ENCODE measurements around the gene PTOV1. TPM values are rescaled to one million over a fixed set of nuclear protein-coding genes. Genes with fewer than 3 reads are reported as not detected.
A peak's percentile ranks its signal among the peaks of the same experiment; 100 is the strongest.

Gene PTOV1
- total and polyA plus RNA-seq, 2 of the 13 experiments (the other 11 are each of a cell fraction or from before 2014, with no cell fraction given): 63.5 to 68.5 TPM

DNA sequence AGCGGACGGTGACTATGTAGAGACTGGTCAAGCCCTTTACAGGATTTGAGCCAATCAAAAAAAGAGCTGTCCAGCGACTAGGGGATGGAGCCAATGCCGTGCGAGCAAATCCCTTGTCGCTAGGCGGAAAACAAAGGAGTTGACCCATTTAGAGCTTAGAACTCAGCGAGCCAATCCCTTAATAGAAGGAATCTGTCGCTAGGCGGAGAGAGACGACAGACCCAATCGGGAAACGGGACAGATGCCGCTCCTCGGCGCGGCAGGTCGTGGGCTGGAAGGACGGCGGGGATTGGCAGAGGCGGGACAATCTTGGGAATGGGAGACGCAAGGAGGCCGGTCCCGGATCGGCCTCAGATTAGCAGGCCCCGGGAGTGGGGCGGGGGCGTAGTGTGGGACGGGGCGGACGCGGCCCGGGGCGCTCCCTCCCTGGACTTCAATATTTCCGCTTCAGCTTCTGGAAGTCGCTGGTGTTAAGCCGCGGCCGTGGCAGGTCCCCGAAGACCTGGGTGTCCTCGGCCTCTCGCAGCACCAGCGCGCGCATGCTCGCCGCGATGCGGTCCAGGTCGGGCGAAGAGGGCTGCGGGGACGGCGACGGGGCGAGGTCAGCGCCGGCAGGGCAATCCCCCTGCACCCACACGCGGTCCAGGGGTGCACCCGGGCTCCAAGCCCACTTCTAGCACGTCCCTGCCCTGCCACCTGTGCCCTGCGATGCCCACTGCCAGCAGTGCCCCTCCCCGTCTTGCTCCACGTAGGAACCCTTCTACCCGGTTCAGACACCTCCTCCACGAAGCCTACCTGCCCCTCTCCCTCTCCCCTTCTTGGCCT lies 18.7 kb downstream of the PTOV1 start (continued):
- TF ChIP-seq ZNF101 (CRISPR knock-in tag; IDR thresholded peaks at IDR 0.05; ENCODE audit: borderline replicate concordance, low read depth) (no peak), ZNF441 (CRISPR knock-in tag; IDR thresholded peaks at IDR 0.05; ENCODE audit: borderline replicate concordance) (peak; percentile 47; the same call in 1 of the 2 replicates), CCDC6 (CRISPR knock-in tag; IDR thresholded peaks at IDR 0.05) (no peak), THYN1 (CRISPR knock-in tag; IDR thresholded peaks at IDR 0.05; ENCODE audit: borderline replicate concordance, low read depth) (no peak), KDM4B (CRISPR knock-in tag; IDR thresholded peaks at IDR 0.05) (no peak), PRMT3 (CRISPR knock-in tag; IDR thresholded peaks at IDR 0.05; ENCODE audit: borderline replicate concordance, low read depth) (no peak), ZNF737 (CRISPR knock-in tag; IDR thresholded peaks at IDR 0.05; ENCODE audit: borderline replicate concordance) (no peak), NFKBIZ (CRISPR knock-in tag; IDR thresholded peaks at IDR 0.05) (no peak; the same call in 1 of the 2 replicates), MEIS2 (CRISPR knock-in tag; IDR thresholded peaks at IDR 0.05) (no peak), ZNF552 (CRISPR knock-in tag; IDR thresholded peaks at IDR 0.05; ENCODE audit: borderline replicate concordance) (no peak), ZNF232 (CRISPR knock-in tag; IDR thresholded peaks at IDR 0.05; ENCODE audit: borderline replicate concordance) (peak; percentile 42; the same call in 1 of the 2 replicates)
- TF ChIP-seq, protein P1, sequence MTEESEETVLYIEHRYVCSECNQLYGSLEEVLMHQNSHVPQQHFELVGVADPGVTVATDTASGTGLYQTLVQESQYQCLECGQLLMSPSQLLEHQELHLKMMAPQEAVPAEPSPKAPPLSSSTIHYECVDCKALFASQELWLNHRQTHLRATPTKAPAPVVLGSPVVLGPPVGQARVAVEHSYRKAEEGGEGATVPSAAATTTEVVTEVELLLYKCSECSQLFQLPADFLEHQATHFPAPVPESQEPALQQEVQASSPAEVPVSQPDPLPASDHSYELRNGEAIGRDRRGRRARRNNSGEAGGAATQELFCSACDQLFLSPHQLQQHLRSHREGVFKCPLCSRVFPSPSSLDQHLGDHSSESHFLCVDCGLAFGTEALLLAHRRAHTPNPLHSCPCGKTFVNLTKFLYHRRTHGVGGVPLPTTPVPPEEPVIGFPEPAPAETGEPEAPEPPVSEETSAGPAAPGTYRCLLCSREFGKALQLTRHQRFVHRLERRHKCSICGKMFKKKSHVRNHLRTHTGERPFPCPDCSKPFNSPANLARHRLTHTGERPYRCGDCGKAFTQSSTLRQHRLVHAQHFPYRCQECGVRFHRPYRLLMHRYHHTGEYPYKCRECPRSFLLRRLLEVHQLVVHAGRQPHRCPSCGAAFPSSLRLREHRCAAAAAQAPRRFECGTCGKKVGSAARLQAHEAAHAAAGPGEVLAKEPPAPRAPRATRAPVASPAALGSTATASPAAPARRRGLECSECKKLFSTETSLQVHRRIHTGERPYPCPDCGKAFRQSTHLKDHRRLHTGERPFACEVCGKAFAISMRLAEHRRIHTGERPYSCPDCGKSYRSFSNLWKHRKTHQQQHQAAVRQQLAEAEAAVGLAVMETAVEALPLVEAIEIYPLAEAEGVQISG (CRISPR knock-in tag; IDR thresholded peaks at IDR 0.05): peak; percentile 42
- TF ChIP-seq, protein P2, sequence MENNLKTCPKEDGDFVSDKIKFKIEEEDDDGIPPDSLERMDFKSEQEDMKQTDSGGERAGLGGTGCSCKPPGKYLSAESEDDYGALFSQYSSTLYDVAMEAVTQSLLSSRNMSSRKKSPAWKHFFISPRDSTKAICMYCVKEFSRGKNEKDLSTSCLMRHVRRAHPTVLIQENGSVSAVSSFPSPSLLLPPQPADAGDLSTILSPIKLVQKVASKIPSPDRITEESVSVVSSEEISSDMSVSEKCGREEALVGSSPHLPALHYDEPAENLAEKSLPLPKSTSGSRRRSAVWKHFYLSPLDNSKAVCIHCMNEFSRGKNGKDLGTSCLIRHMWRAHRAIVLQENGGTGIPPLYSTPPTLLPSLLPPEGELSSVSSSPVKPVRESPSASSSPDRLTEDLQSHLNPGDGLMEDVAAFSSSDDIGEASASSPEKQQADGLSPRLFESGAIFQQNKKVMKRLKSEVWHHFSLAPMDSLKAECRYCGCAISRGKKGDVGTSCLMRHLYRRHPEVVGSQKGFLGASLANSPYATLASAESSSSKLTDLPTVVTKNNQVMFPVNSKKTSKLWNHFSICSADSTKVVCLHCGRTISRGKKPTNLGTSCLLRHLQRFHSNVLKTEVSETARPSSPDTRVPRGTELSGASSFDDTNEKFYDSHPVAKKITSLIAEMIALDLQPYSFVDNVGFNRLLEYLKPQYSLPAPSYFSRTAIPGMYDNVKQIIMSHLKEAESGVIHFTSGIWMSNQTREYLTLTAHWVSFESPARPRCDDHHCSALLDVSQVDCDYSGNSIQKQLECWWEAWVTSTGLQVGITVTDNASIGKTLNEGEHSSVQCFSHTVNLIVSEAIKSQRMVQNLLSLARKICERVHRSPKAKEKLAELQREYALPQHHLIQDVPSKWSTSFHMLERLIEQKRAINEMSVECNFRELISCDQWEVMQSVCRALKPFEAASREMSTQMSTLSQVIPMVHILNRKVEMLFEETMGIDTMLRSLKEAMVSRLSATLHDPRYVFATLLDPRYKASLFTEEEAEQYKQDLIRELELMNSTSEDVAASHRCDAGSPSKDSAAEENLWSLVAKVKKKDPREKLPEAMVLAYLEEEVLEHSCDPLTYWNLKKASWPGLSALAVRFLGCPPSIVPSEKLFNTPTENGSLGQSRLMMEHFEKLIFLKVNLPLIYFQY (CRISPR knock-in tag; IDR thresholded peaks at IDR 0.05; ENCODE audit: borderline replicate concordance): no peak
- TF ChIP-seq, protein P3, sequence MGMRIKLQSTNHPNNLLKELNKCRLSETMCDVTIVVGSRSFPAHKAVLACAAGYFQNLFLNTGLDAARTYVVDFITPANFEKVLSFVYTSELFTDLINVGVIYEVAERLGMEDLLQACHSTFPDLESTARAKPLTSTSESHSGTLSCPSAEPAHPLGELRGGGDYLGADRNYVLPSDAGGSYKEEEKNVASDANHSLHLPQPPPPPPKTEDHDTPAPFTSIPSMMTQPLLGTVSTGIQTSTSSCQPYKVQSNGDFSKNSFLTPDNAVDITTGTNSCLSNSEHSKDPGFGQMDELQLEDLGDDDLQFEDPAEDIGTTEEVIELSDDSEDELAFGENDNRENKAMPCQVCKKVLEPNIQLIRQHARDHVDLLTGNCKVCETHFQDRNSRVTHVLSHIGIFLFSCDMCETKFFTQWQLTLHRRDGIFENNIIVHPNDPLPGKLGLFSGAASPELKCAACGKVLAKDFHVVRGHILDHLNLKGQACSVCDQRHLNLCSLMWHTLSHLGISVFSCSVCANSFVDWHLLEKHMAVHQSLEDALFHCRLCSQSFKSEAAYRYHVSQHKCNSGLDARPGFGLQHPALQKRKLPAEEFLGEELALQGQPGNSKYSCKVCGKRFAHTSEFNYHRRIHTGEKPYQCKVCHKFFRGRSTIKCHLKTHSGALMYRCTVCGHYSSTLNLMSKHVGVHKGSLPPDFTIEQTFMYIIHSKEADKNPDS (CRISPR knock-in tag; IDR thresholded peaks at IDR 0.05): no peak; the same call in 1 of the 2 replicates

All from HepG2 (cell line).